ENCODE data around the gene RRP36.

Gene RRP36

GRCh38 chr6:43021270-43022047 lies at the start of gene RRP36:
Gene RRP36, plus strand, starts transcription at chr6:43021623. Its CDS starts 32 bp downstream, at chr6:43021655.
- TF ChIP-seq, protein P1, sequence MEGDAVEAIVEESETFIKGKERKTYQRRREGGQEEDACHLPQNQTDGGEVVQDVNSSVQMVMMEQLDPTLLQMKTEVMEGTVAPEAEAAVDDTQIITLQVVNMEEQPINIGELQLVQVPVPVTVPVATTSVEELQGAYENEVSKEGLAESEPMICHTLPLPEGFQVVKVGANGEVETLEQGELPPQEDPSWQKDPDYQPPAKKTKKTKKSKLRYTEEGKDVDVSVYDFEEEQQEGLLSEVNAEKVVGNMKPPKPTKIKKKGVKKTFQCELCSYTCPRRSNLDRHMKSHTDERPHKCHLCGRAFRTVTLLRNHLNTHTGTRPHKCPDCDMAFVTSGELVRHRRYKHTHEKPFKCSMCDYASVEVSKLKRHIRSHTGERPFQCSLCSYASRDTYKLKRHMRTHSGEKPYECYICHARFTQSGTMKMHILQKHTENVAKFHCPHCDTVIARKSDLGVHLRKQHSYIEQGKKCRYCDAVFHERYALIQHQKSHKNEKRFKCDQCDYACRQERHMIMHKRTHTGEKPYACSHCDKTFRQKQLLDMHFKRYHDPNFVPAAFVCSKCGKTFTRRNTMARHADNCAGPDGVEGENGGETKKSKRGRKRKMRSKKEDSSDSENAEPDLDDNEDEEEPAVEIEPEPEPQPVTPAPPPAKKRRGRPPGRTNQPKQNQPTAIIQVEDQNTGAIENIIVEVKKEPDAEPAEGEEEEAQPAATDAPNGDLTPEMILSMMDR (IDR thresholded peaks at IDR 0.05) = no peak
- Histone ChIP-seq H3K4me3 (peak within 1 kb of the TSS; percentile 96), H3K27ac (peak within 1 kb of the TSS; percentile 87 to 95)
- DNase-seq (ENCODE audit: low spot score) = peak; percentile 91

- Histone ChIP-seq H3K4me3 (no peak overlapping the region), H3K27ac (no peak overlapping the region)
- DNase-seq (ENCODE audit: low spot score) = no peak
- TF ChIP-seq, protein P1 (IDR thresholded peaks at IDR 0.05) = no peak
Measured at GRCh38 chr6:42971746-42972327, 49.6 kb upstream of the RRP36 start.

DNA sequence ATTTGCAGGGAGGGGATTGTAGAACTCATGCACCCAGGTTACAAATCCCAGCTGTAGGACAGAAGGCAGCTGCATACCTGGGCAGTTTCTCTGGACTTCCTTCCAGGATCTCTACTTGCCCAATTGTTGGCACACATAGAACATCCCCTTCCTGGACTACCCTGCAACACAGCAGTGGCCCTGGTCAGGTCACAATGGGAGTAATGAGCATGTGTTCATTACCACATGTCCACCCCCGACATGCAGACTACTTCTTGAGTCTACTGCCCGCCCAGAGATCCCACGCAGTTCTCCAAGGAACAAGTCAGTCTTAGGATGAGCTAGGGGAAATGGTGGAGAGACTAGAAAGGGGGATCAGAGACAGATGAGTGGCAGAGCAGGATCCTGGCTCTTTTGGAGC lies 47.5 kb upstream of the RRP36 start:
- no peak overlapping the region for H3K27ac ChIP-seq
- no peak for DNase-seq (ENCODE audit: low spot score)
- TF ChIP-seq, protein P1 (IDR thresholded peaks at IDR 0.05) = no peak

DNA sequence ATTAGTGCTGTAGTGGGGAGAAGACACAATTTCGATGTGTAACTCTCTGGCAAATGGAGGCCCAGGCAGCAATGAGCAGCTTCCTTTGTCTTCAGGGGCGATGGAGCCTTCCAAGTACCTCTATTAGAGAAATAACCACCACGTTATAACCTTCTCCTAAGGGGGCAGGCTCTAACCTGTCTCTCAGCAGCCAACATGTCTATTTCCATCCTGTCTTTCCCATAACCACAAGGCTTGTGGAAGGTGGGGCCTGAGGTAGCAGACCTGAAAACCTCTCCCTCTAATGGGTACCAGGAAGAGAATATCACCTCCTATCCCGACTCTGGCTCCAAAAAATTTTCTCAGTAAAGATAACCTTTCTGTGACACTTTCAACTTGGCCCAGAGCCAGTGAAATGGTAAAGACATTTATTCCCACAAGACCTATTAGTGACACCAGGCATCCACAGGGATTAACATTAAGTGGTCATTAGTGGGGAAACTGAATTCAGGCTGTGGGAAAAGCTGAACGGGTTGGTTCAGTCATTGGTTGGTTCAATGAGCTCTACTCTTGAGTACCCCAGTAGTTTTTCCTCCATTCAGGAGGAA lies 46.4 kb upstream of the RRP36 start:
- TF ChIP-seq, protein P1 (IDR thresholded peaks at IDR 0.05) = no peak

More for the DNA sequence above, 47.5 kb upstream of the RRP36 start:
- H3K4me3 ChIP-seq = no peak overlapping the region

GRCh38 chr6:42978487-42978838 lies 43.0 kb upstream of the RRP36 start:
- DNase-seq (ENCODE audit: low spot score) = no peak
- TF ChIP-seq, protein P1 (IDR thresholded peaks at IDR 0.05) = no peak
- peak overlapping the region; percentile 70 to 87 for H3K27ac ChIP-seq
- H3K4me3 ChIP-seq = peak overlapping the region; percentile 87

More for the DNA sequence above, 46.4 kb upstream of the RRP36 start:
- Histone ChIP-seq H3K4me3 (no peak overlapping the region), H3K27ac (no peak overlapping the region)
- DNase-seq (ENCODE audit: low spot score) = no peak

- peak; percentile 92 for DNase-seq (ENCODE audit: low spot score)
- TF ChIP-seq, protein P1 (IDR thresholded peaks at IDR 0.05) = no peak
- Histone ChIP-seq H3K4me3 (peak within 1 kb of the TSS; percentile 87), H3K27ac (peak within 1 kb of the TSS; percentile 70 to 87)
Measured at GRCh38 chr6:42978839-42979522, 42.4 kb upstream of the RRP36 start, which contains the start of gene PEX6. Gene PEX6, minus strand, starts transcription at chr6:42979181. Its CDS starts 31 bp downstream, at chr6:42979150.

Data from coronary artery (tissue), 2 donors.